Chondrocyte (in vitro differentiated cells): Measurements from ENCODE around the gene GPR84. TPM values are rescaled to one million over a fixed set of nuclear protein-coding genes. Genes with fewer than 3 reads are reported as not detected.

Source experiments
- DNase-seq: peaks from one replicate; pipeline ENCODE4 v3.0.0; 2021; ENCODE audit warnings: mixed read lengths, low spot score
- H3K27ac Mint-ChIP-seq: one replicate; pipeline ENCODE4 v1.8.0; 2021; ENCODE audit warnings: mild to moderate bottlenecking, moderate library complexity, mixed read lengths; ENCODE audit not compliant: unreplicated experiment
- H3K27me3 Mint-ChIP-seq: 2 replicates; pipeline ENCODE4 v1.8.0; 2021; ENCODE audit warnings: low read depth, mixed read lengths
- H3K36me3 Mint-ChIP-seq: 2 replicates; pipeline ENCODE4 v1.8.0; 2021; ENCODE audit warnings: low read depth, mixed read lengths
- H3K4me1 Mint-ChIP-seq: 2 replicates; pipeline ENCODE4 v1.8.0; 2021; ENCODE audit warnings: low read depth, mild to moderate bottlenecking, mixed read lengths
- H3K4me3 Mint-ChIP-seq: one replicate; pipeline ENCODE4 v1.8.0; 2021; ENCODE audit warnings: mild to moderate bottlenecking, moderate library complexity, mixed read lengths; ENCODE audit not compliant: unreplicated experiment
- H3K9me3 Mint-ChIP-seq: 2 replicates; pipeline ENCODE4 v1.8.0; 2021; ENCODE audit warnings: low read depth, mixed read lengths
- CTCF ChIP-seq: fragments of 200-600 bp; sonication (generic); IDR thresholded peaks from 2 replicates; pipeline ENCODE4 v1.5.0; 2021; ENCODE audit warnings: antibody characterized with exemption, mild to moderate bottlenecking, moderate library complexity
- total RNA-seq: library from RNA; stranded (reverse); gene quantifications from 3 replicates; pipeline ENCODE4 v1.2.1, GENCODE V29; 2021

GPR84 gene
- total RNA-seq, 1 donor from 2014 or later = not detected

DNA sequence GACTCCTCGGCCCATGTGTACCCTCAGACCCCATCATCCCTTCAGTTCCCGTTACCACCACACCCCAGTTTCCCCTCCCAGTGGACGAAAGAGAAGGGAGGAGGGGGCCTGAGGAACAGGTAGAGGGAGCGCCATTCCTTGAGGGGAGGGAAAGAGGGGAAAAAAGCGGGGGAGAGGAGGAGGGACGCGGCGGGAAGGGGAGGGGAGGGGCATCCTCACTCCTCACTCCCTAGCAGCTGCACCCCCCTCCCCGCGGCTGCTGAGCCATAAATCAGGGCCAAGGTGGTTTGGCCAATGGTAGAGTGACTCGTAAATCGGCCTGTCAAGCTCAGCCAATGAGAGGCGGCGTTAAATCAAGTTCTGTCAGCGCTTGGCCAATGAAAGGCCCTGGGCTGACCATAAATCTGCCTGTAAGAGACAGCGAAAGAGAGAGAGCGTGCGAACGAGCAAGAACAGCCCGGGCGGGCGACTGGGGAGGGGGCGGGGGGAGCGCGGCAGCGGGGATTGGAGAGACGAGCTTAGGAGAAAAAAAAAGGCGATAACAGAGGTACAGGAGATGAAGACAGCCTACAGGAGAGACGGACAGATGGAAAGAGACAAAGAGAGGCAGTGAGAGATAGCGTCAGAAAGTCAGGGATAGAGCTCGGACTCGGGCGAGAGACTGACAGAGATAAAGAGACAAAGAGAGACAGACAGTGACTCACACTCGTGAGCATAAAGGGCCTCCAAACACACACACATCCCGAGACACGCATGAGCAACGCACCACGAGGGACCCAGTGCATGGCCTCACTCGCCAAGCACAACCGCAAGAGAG, 5.1 kb downstream of the GPR84 start:
- H3K36me3 Mint-ChIP-seq = no peaks in the 10 kb centered on the region
- H3K9me3 Mint-ChIP-seq = no peaks in the 10 kb centered on the region
- no peak for TF ChIP-seq CTCF
- H3K27me3 Mint-ChIP-seq = no peaks in the 10 kb centered on the region
- no peak overlapping the region for H3K27ac Mint-ChIP-seq
- H3K4me1 Mint-ChIP-seq = peaks cover 7% of the 10 kb centered on the region
- DNase-seq = peak; percentile 97
- no peak overlapping the region for H3K4me3 Mint-ChIP-seq

GRCh38 chr12:54358191-54358944, 5.9 kb downstream of the GPR84 start:
- peaks cover 7% of the 10 kb centered on the region for H3K4me1 Mint-ChIP-seq
- no peak for TF ChIP-seq CTCF
- H3K27ac Mint-ChIP-seq = no peak overlapping the region
- no peak overlapping the region for H3K4me3 Mint-ChIP-seq
- no peaks in the 10 kb centered on the region for H3K36me3 Mint-ChIP-seq
- DNase-seq = no peak
- H3K27me3 Mint-ChIP-seq = no peaks in the 10 kb centered on the region
- H3K9me3 Mint-ChIP-seq = no peaks in the 10 kb centered on the region

DNA sequence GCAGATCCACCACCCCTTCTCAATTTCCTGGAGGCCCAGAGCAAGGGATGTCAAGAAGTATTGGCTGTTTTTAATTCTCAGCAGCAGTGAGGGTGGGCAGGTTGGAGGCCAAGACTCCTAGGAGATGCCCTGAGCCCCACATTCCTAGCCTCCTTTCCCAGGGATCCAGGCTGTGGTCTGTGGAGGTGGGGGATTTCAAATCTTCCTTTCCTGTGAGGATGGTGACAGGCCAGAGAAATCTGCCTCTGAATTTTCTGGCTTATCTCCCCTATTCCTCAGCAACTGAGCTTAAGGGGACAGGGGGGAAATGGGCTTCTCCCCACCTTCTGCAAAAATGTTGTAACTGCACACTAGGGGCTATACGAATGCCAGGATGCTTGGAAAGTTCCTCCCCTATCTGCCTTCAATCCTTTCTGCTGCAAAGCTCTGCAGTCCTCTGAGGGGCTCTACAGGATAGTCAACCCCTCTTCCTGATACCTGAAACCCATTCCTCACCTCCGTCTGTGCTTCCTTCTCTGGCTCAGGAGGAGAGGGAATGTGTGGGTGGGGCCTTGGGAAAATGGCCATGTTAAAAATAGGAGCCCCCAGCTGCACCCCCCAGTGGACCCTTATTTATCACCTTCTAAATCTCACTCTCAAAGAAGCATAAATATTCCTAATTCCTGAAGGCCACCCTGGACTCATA, 6.6 kb downstream of the GPR84 start:
- no peak overlapping the region for H3K4me3 Mint-ChIP-seq
- H3K4me1 Mint-ChIP-seq = peaks cover 13% of the 10 kb centered on the region
- TF ChIP-seq CTCF = no peak
- H3K27me3 Mint-ChIP-seq = no peaks in the 10 kb centered on the region
- no peak for DNase-seq
- H3K9me3 Mint-ChIP-seq = no peaks in the 10 kb centered on the region
- no peak overlapping the region for H3K27ac Mint-ChIP-seq
- H3K36me3 Mint-ChIP-seq = no peaks in the 10 kb centered on the region

DNA sequence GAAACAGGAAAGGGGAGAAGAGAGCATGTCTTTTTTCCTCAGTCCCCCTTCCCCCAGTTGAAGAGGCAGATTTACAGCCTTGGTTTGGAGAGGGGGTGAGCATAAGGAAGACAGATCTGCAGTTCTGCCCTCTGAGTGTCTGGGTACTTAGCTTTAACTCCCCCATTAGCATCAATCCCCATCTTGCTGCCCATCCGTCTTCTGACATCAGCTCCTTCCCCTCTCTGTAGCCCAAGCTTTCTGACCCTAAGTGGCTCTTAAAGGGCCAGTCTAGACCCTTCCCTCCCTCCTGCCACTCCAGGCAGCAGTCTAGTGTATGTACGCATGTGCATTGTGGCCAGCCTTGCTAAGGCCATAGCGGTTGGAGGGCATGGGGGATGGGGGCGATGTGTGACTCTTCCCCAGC, 7.3 kb downstream of the GPR84 start:
- H3K27ac Mint-ChIP-seq = peak overlapping the region; percentile 53
- no peak for DNase-seq
- H3K9me3 Mint-ChIP-seq = no peaks in the 10 kb centered on the region

More for the DNA sequence above, 7.3 kb downstream of the GPR84 start:
- no peaks in the 10 kb centered on the region for H3K27me3 Mint-ChIP-seq
- no peak overlapping the region for H3K4me3 Mint-ChIP-seq
- H3K36me3 Mint-ChIP-seq = no peaks in the 10 kb centered on the region
- no peak for TF ChIP-seq CTCF
- H3K4me1 Mint-ChIP-seq = peaks cover 20% of the 10 kb centered on the region
